NCI-H128 (cell line): Measurements from ENCODE around the gene SRXN1.
"Not testable (repeated sequence)": the region's sequence is repeated elsewhere in the genome, so short reads cannot be mapped to it uniquely, and the experiment has no call there.

Source experiments
- DNase-seq: peaks from one replicate; lab custom pipeline; 2025; ENCODE audit not compliant: unreplicated experiment; lab: John Stamatoyannopoulos, UW

The SRXN1 gene

DNA sequence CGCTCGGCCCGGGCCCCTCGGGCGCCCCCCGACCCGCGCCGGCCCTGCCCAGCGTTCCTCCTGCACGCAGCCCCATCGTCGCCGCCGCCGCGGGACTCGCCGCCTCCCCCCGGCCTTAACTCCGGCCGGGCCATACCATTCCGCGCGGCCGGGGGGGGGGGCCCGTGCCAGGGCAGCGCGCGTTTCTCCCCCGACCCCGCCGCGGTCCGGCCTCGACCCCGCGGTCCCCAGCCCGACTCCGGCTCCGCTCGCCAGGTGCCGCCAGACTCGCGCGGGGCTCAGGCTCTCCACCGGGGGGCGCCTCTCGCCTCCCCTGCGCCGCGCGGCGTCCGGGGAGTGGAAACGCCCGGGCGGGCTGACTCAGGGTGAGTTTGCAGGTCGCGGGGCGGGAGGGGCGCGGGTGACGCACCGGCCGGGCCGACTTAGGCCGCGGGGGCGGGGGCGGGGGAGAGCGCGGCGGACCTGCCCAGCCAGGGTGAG, at the start of gene SRXN1:
Gene SRXN1 (minus strand): TSS at position 91 of the 480 bp plus-strand sequence. CDS start 15 bp downstream, at position 76.
- DNase-seq = no peak

DNA sequence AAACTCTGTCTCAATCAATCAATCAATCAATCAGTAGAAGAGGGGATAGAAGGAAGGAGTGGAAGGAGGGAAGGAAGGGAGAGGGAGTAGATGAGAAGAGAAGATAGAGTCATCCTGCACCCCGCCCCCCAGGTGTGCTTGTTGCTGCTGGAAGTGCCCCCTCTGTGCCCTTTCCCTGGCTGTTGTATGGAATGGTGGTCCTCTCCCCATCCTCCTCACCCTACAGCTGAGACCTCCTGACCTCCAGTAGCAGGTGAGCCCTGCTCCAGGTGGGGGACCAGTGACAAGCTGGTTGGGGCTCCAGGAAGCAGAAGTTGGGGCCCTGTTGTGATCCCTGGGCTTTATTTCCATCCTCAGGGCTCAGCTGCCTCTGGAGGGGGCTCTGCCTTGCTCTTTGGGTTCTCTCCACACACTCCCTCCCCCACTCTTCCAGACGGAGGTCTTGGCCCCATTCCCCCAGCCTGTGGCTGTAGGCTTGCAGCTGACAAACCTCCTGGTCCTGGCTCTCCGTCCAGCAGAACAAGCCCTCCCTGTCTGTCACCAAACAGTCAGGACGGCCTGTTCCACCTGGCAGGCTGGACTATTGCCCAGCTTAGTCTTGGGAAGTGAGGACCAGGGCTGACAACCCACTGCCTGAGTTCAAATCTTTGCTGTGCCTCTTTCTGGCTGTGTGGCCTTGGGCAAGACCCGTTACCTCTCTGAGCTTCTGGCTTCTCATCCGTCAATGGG, 48.6 kb upstream of the SRXN1 start:
- no peak for DNase-seq

DNA sequence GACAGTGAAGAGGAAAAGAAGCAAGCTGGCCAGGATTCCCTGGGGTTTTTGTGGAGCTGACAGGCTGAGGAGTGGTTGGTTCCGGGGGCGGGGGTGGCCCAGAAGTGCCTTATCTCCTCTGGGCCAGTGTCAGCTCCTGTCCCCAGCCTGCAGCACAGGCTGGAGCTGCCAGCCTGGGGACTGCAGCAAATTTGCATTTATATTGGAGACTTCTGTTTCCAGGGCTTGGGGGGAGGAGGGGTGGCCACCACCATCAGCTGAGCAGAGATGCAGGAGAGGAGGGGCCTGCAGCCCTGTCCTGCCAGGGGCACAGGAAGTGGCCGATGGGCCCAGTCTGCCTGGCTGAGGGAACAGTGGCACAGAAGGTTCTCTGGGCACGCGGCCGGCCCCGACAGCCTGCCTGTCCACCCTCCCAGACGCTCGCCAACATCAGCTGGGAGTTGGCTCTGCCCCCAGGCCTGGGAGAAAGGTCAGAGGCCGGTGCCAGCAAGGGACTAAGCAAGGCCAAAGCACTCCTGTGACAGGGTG, 46.9 kb upstream of the SRXN1 start:
- DNase-seq = no peak

DNA sequence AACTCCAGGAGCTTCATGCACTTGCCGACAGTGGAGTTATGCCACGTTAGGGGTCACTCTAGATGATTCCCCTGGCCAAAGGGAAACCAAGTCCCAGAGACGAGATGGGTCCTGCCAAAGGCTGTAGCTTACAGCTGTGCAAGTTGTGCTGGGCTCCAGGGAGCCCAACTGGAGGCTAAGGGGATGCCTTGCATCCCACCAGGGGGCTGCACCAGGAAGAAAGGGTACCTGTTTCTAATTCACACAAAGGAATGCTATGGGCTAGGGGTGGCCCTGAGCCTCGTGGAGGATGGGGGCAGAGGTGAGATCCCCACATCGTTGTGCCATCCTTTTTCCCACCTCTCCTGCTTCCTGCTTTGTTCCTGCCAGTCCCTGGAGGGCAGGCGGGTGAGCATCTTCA, 46.3 kb upstream of the SRXN1 start:
- DNase-seq = no peak

DNA sequence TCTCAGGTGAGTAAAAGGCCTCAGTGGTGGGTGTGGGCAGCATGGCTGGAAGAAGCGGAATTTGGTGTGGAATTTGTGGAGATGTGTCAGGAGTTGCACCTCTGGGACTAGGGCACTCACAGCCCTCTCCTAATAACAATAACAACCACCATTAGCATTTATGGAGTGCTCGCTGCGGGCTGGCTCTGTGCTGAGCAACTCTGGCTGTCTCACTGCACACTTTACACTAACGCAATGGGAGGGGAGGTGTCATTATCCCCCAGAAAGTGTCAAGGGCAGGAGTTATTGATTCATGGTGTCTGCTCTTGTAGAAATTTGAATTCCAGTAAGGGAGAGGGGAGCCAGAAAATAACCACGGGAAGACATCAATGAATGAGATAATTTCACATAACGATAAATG, 45.3 kb upstream of the SRXN1 start:
- DNase-seq = no peak

DNA sequence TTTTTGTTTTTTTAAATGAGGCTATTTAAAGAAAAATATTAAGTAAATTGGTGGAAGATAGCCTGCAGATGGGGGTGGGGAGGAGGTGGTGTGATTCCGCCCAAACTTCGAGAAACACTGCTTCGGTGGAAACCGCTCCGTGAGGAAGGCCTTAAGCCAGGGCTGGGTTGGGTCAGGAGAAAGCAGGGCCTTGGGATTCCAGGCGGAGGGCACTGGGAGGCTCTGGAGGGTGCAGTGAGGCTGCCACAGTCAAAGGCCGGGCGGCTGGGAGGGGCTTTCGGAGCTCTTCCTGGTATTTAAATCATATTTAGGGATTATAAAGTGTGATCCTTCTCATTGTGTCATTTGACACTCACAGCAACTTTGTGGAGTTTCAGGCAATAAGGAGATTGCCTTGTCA, 44.8 kb upstream of the SRXN1 start:
- DNase-seq = no peak

DNA sequence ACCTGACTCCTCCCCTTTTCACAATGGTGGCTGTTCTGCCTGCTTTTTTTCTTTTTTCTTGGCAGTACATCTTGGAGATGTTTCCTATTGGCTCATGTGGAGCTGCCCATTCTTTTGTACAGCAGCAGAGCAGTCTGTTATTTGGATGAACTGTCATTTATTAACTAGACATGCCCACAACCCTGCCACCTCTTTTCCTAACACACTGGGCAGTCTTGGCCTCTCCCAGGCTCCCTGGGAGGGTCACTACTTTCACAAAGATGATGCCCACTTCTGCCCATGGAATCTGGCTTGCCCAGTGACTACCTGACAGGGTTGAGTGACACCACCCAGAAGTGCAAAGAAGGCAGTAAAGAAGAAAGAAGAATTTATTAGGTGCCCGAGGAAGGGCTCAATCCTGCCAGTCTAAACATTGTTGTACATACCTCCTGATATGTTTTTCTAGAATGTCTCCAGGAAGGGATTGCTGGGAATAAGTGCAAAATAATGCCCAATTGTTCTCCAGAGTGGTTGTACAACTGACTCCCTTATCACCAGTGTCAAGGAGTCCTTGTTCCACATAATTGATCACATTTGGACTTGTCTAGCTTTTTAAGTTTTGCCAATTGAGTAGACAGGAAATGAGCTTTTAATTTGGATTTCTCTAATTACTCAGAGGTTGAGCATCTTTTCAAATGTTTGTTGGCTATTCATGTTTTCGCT, 42.3 kb upstream of the SRXN1 start:
- no peak for DNase-seq

DNA sequence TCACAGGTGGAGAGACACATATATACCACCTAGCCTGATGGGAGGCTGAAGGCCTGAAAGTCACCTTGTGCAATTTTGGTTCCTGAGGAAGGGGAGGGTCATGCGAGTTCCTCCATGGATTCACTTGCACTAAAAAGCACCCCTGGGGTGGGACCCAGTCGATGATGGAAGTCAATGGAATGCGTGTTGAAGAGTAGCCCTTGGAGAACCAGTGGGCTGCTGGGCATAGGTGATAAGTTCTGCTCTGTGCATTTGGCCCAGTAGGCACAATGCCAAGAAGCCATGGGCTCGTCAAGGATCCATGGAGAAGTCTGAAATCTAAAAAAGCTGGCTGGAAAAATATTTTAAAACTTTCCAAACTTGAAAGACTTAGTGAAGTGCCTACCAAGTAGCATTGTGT, 41.5 kb upstream of the SRXN1 start:
- no peak for DNase-seq

DNA sequence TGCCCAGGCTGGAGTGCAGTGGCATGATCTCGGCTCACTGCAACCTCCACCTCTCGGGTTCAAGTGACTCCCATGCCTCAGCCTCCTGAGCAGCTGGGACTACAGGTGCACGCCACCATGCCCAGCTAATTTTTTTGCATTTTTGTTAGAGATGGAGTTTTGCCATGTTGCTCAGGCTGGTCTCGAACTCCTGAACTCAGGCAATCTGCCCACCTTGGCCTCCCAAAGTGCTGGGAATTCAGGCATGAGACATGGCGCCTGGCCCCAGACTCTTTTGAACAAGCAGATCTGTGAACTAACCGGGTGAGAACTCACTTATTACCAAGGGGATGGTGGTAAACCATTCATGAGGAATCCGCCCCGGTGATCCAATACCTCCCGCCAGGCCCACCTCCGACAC, 40.8 kb upstream of the SRXN1 start:
- DNase-seq = not testable (repeated sequence)

DNA sequence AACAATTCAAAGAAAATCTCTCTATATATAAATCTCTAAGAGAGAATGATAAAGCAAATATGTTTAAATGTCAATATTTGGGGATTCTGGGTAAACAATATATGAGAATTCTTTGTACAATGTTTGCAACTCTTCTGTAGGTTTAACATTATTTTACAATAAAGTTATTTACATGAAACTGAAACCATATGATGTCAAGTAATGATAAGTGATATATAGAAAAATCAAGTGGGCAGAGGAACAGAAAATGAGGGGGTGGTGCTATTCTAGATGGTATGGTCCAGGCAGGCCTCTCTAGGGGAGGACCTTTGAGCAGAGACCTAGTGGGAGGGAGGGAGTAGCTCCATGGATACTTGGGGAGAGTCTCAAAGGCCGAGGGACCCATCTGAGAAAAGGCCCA, 39.0 kb upstream of the SRXN1 start:
- no peak for DNase-seq

DNA sequence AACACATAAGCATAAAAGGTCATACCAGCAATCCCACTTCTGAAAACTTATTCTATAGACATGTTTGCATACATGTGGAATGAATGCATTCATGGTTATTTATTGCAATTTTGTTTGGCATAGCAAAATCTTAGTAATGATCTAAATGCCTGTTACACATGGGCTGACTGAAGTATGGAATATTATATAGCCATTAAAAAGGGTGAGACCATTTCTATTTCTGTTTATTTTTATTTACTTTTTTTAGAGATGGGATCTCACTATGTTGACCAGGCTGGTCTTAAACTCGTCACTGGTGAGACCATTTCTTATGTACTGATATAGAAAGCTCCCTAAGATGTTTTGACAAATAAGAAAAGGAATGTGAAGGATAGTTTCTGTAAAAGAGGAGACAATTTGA, 36.9 kb upstream of the SRXN1 start:
- DNase-seq = no peak

DNA sequence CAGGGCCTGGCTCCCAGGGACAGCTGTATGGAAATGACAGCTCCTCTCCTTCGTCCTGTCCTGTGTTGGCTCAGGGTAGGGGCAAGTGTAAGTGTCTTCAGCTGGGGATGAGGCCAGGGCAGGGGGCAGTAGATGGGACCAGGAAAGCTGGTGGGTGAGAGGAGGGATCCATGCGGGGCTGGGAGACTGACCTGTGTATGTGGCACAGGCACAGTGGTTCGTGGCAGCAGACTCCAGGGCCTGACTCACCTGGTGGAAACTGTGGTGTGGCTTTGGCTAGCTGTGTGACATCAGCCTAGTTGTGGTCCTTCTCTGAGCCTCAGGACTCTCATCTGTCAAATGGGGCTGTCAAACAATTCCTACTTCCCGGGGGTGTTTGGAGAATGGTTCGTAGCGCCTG, 36.3 kb upstream of the SRXN1 start:
- DNase-seq = no peak

DNA sequence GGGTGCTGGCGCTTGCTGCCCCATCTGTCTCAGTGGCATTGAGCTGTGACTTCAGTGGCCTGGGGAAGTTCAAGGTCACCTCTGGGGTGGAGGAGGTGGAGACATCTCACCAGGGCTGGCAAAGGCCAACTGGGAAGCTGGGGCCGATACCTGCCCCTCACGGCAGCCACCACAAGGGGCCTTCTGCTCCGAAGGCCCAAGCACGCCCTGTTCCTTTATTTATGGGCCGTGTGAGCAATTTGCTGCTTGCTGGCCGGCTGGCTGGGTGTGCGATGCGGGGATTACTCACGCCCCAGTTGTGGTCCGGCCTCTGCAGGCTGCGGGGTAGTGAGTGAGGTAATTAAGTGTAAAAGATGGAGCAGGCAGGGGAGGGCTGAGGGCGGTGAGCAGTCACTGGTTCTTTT, 35.8 kb upstream of the SRXN1 start:
- DNase-seq = no peak

DNA sequence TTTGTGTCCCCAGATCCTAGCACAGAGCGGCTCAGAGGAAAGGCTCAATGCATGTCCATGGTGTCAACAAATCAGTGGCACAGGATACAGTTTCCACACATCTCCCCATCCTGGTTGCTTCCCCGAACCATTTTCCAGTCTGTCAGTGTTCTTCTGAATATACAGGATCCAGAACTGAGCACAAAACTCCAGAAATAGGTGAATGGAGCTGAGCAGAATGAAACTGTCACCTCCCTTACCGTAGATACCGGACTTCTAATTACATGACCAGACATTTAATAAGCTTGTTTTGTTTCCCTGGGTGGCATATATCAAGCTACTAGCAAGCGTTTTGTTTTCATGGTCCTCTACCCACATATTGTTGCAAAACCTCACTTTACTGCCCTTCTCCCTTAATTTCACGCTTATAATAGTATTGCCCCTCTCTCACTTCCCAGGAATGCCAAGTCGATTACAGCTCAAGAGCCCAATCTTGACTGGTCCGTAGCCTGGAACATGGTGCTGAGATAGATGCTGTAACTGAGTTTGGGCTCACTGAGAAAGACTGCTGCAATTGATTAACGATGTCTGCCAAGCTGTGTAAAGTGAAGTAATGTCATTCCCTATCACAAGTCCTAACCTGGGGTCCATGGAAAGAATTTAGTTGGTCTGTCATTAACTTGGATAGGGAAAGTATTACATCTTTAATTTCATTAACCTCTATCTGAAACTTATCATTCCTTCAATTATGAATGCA, 34.6 kb upstream of the SRXN1 start:
- DNase-seq = no peak

DNA sequence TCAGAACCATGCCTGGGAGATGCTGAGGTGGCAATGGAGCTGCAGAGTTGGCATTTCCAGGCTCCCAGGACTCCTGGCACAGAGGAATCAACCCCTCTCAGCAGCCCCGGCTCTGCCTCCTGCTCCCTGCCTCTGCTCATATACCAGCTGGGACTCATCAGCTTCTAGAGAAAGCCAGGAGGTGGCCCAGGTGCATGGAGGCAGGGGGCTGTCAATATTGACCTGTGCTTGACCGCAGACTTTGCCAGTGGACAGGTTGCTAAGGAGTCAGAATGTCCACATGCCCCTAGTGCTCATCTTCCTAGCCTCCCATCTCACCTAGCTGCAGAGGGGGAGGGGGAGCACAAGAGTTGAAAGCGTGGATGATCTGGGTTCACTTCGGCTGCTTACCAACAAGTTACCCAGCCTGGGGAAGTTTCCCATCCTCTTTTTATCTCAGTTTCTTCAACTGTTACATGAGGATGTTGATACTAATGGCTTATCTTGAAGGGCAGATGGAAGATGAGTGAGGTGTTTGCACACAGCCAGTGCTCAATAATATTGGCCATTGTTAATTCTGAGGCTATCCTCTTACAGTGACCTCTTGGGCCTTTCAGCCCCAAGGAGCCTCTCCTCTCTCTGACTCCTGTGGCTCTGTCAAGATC, 31.8 kb upstream of the SRXN1 start:
- DNase-seq = no peak

DNA sequence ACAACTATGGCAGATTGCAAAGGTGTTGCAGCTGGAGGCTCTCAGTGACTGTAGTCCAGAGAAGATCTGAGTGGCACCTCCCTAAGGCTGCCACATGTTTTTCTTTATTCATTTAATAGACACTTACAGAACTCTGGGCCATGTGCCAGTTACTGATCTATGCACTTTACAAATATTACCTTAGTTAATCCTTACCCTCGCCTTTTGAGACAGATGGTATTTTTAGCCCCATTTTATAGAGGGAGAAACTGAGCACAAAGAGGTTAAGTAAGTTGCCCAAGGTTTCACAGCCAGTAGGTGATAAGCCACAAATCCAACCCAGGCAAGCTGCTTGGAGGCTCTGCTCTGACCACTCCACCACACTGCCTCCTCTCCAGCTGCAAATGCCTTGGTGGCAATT, 29.1 kb upstream of the SRXN1 start:
- no peak for DNase-seq

DNA sequence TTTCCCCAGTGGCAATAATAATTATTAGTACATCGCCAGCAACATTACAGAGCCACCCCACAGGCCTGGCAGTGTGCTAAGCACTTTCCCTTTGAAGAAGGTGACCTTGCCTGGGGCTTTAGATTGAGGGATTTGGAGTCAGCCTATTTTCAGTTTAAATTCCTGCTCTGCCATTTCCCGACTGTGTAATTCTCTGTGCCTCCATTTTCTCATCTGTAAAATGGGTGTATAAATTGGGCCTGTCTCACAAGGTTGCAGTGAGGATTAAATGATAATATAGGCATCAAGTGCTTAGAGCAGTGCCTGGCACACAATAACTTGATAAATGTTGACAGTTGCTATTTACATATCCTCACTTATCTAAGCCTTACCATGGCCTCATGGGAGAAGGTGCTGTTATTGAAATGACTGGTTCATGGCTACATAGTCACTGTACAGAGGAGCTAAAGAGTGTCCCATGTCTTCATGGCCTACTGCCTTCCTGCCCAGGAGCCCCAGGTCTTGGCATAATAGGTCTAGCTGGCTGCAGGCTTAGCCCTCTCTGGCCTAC, 27.7 kb upstream of the SRXN1 start:
- DNase-seq = no peak

DNA sequence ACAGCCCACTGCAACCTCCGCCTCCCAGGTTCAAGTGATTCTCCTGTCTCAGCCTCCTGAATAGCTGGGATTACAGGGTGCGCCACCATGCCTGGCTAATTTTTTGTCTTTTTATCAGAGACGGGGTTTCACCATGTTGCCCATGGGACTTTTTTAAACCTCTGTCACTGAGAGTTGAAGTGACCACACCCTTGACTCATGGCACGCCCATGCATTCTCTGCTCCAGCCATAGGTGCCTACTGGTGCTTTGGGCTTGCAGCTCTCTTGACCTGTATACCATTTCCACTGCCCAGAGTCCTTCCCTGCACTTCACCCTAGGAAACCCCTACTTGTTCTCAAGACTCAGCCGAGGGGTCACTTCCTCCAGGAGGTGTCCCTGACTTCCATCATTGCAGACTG, 25.0 kb upstream of the SRXN1 start:
- no peak for DNase-seq

DNA sequence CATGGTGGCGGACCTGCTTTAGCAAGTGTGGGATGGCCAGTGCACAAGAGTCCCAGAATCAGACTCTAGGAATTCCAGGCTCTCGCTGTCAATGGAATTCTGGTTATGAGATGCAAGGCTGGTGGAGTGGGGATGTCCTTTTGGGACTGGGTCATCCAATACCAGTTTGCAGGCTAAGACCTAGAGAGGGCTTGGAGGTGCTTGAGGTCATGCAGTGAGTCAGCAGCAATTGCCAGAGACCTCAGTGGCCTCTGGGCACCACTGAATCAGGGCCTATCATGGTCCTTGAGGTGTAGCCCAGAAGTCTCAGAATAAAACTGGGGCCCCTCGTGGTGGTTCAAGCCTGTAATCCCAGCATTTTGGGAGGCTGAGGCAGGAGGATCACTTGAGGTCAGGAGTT, 24.0 kb upstream of the SRXN1 start:
- DNase-seq = no peak

DNA sequence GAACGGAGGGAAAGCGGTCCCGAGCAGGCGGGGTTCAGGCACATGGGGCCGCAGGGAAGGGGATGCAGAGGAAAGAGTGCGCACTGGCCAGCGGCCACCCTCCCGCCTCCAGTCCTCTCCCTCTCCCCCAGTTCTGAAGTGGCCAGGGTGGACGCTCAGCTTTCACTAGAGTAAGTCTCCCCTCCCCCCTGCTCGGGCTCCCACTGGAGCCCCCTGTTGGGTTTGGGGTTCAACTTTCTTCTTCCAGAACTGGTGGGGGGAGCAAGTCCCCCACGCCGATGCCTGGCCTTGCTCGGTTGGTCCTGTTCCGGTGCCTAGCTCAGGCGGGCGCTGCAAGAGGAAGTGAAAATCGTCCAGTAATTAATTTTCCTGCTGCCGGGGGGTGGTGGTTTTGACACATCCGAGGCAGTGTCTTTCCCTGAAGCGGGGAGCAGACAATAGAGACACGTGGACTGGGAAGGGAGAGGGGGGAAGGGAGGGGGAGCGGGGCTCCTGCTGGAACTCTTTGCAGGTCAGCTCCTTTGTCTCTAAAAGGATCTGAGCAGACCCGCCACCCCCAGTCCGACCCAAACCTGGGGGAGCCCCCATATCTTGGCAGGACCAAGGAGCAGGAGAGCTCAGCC, 23.4 kb upstream of the SRXN1 start:
- DNase-seq = no peak
